AG10803 (cell line): ENCODE results near the gene PTPRD.

Experiments used
- DNase-seq: peaks from one replicate; pipeline ENCODE4 v3.0.0; 2010; ENCODE audit warnings: low read depth
- H3K4me3 ChIP-seq: 2 replicates; pipeline ENCODE4 v1.5.1; 2011; ENCODE audit warnings: mild to moderate bottlenecking, low read length, control low read depth
- CTCF ChIP-seq: conservative IDR thresholded peaks from 2 replicates; pipeline ENCODE4 v1.5.1; 2011; ENCODE audit warnings: mild to moderate bottlenecking, low read length, control low read depth, inconsistent platforms

PTPRD gene

GRCh38 chr9:9504869-9505268 lies 1107.9 kb downstream of the PTPRD start:
- TF ChIP-seq CTCF = no peak
- DNase-seq = no peak
- H3K4me3 ChIP-seq = no peak overlapping the region

GRCh38 chr9:9499546-9499945 lies 1113.3 kb downstream of the PTPRD start:
- DNase-seq = no peak
- no peak for TF ChIP-seq CTCF
- H3K4me3 ChIP-seq = no peak overlapping the region

GRCh38 chr9:9498846-9499245 lies 1114.0 kb downstream of the PTPRD start:
- DNase-seq = no peak
- TF ChIP-seq CTCF = no peak
- H3K4me3 ChIP-seq = no peak overlapping the region

GRCh38 chr9:9498128-9498527 lies 1114.7 kb downstream of the PTPRD start:
- TF ChIP-seq CTCF = no peak
- DNase-seq = no peak
- no peak overlapping the region for H3K4me3 ChIP-seq

- H3K4me3 ChIP-seq = no peak overlapping the region
- no peak for DNase-seq
- no peak for TF ChIP-seq CTCF
Observed at GRCh38 chr9:9494336-9494735, 1118.5 kb downstream of the PTPRD start.

- TF ChIP-seq CTCF = no peak
- H3K4me3 ChIP-seq = no peak overlapping the region
- no peak for DNase-seq
Observed at GRCh38 chr9:9492506-9492905, 1120.3 kb downstream of the PTPRD start.

GRCh38 chr9:9489183-9489582 lies 1123.6 kb downstream of the PTPRD start:
- no peak for DNase-seq
- TF ChIP-seq CTCF = no peak
- no peak overlapping the region for H3K4me3 ChIP-seq
